HEK293 (cell line): ENCODE measurements around the gene ARPC5L.

ENCODE experiments used
- BCL11A ChIP-seq: fragments of 450-650 bp; formaldehyde crosslinking; IDR thresholded peaks from 2 replicates; pipeline ENCODE4 v1.5.1; 2016; ENCODE audit warnings: low read depth, missing biosample characterization, missing genetic modification characterization
- GLIS1 ChIP-seq: fragments of 450-650 bp; formaldehyde crosslinking; IDR thresholded peaks from 2 replicates; pipeline ENCODE4 v1.5.1; 2016; ENCODE audit warnings: missing biosample characterization, missing genetic modification characterization
- MEIS1 ChIP-seq: sonication (generic); formaldehyde crosslinking; IDR thresholded peaks from 2 replicates; pipeline ENCODE4 v1.8.1; 2022; ENCODE audit warnings: missing genetic modification reagents, mild to moderate bottlenecking, borderline replicate concordance
- OSR2 ChIP-seq: fragments of 450-650 bp; formaldehyde crosslinking; IDR thresholded peaks from 2 replicates; pipeline ENCODE4 v1.5.1; 2016; ENCODE audit warnings: missing biosample characterization, missing genetic modification characterization
- WT1 ChIP-seq: fragments of 450-650 bp; formaldehyde crosslinking; IDR thresholded peaks from 2 replicates; pipeline ENCODE4 v1.5.1; 2016; ENCODE audit warnings: missing biosample characterization, missing genetic modification characterization
- ZBTB21 ChIP-seq: fragments of 450-650 bp; formaldehyde crosslinking; IDR thresholded peaks from 2 replicates; pipeline ENCODE4 v1.5.1; 2017; ENCODE audit warnings: missing biosample characterization, missing genetic modification characterization
- ZNF112 ChIP-seq: fragments of 450-650 bp; formaldehyde crosslinking; IDR thresholded peaks from 2 replicates; pipeline ENCODE4 v1.5.0; 2017; ENCODE audit warnings: missing biosample characterization, missing genetic modification characterization
- ZNF19 ChIP-seq: fragments of 450-650 bp; formaldehyde crosslinking; IDR thresholded peaks from 2 replicates; pipeline ENCODE4; 2016; ENCODE audit warnings: missing biosample characterization, missing genetic modification characterization, low read depth
- ZNF214 ChIP-seq: fragments of 450-650 bp; formaldehyde crosslinking; IDR thresholded peaks from 2 replicates; pipeline ENCODE4 v1.5.1; 2017; ENCODE audit warnings: missing biosample characterization, mild to moderate bottlenecking, missing genetic modification characterization, borderline replicate concordance
- ZNF341 ChIP-seq: fragments of 450-650 bp; formaldehyde crosslinking; IDR thresholded peaks from 2 replicates; pipeline ENCODE4; 2016; ENCODE audit warnings: low read depth, missing biosample characterization, missing genetic modification characterization
- ZNF561 ChIP-seq: fragments of 450-650 bp; IDR thresholded peaks from 2 replicates; pipeline ENCODE4 v1.5.1; 2018; ENCODE audit warnings: missing biosample characterization, missing genetic modification characterization, borderline replicate concordance
- ZNF677 ChIP-seq: fragments of 450-650 bp; IDR thresholded peaks from 2 replicates; pipeline ENCODE4 v1.5.0; 2018; ENCODE audit warnings: missing biosample characterization, mild to moderate bottlenecking, missing genetic modification characterization, moderate library complexity
- ZNF76 ChIP-seq: fragments of 450-650 bp; formaldehyde crosslinking; IDR thresholded peaks from 2 replicates; pipeline ENCODE4; 2016; ENCODE audit warnings: low read depth, missing biosample characterization, missing genetic modification characterization, borderline replicate concordance
- ZXDB ChIP-seq: fragments of 450-650 bp; formaldehyde crosslinking; IDR thresholded peaks from 2 replicates; pipeline ENCODE4 v1.5.1; 2016; ENCODE audit warnings: missing biosample characterization, missing genetic modification characterization
- TF ChIP-seq, protein P1 (sequence below): fragments of 450-650 bp; formaldehyde crosslinking; IDR thresholded peaks from 2 replicates; pipeline ENCODE4 v1.5.1; 2017; ENCODE audit warnings: missing biosample characterization, missing genetic modification characterization
- TF ChIP-seq, protein P2 (sequence below): IDR thresholded peaks from 2 replicates; pipeline ENCODE4 v1.6.1; 2011; ENCODE audit warnings: mild to moderate bottlenecking, low read depth, low read length, borderline replicate concordance
- TF ChIP-seq, protein P3 (sequence below): fragments of 450-650 bp; formaldehyde crosslinking; IDR thresholded peaks from 2 replicates; pipeline ENCODE4 v1.5.1; 2016; ENCODE audit warnings: missing biosample characterization, missing genetic modification characterization
- TF ChIP-seq, protein P4 (sequence below): fragments of 450-650 bp; formaldehyde crosslinking; IDR thresholded peaks from 2 replicates; pipeline ENCODE4 v1.5.1; 2017; ENCODE audit warnings: missing biosample characterization, mild to moderate bottlenecking, missing genetic modification characterization, moderate library complexity
- TF ChIP-seq, protein P5 (sequence below): fragments of 450-650 bp; formaldehyde crosslinking; conservative IDR thresholded peaks from 2 replicates; pipeline ENCODE4 v1.5.1; 2016; ENCODE audit warnings: low read depth, missing biosample characterization, missing genetic modification characterization
- TF ChIP-seq, protein P6 (sequence below): fragments of 450-650 bp; formaldehyde crosslinking; IDR thresholded peaks from 2 replicates; pipeline ENCODE4 v1.5.1; 2016; ENCODE audit warnings: missing biosample characterization, missing genetic modification characterization
- TF ChIP-seq, protein P7 (sequence below): fragments of 450-650 bp; formaldehyde crosslinking; IDR thresholded peaks from 2 replicates; pipeline ENCODE4 v1.5.1; 2016; ENCODE audit warnings: missing biosample characterization, missing genetic modification characterization

ARPC5L gene

DNA sequence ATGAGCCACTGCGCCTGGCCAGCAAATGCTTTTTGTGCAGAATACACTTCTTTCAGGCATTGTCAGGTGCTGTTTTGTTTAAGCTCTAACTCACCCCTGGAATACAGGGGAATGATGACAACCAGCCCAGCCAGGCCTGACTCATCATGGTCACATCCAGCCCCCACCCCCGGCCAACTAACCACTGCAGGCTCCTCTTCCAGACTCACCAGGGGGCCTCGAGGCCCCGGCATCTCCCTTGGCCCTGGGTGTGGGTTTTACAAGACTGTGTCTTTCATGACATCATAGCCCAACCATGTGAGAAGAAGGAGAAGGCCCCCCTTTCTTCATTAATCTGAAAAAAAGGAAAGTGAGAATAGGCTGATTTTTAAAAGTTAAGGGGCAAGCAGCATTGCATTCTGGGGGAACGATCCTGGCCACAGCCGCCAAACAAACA, 49.5 kb upstream of the ARPC5L start (continued):
- TF ChIP-seq ZBTB21: peak; percentile 86
- TF ChIP-seq ZNF214 (tag by site-specific recombination): no peak
- 0 out of 2 replicates have a peak, but pooled peaks have one; percentile 47 for TF ChIP-seq ZXDB (tag by site-specific recombination)
- TF ChIP-seq, protein P1, sequence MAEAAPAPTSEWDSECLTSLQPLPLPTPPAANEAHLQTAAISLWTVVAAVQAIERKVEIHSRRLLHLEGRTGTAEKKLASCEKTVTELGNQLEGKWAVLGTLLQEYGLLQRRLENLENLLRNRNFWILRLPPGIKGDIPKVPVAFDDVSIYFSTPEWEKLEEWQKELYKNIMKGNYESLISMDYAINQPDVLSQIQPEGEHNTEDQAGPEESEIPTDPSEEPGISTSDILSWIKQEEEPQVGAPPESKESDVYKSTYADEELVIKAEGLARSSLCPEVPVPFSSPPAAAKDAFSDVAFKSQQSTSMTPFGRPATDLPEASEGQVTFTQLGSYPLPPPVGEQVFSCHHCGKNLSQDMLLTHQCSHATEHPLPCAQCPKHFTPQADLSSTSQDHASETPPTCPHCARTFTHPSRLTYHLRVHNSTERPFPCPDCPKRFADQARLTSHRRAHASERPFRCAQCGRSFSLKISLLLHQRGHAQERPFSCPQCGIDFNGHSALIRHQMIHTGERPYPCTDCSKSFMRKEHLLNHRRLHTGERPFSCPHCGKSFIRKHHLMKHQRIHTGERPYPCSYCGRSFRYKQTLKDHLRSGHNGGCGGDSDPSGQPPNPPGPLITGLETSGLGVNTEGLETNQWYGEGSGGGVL: peak; percentile 51; the same call in 1 of the 2 replicates
- peak; percentile 59; the same call in 1 of the 2 replicates for TF ChIP-seq ZNF76
- TF ChIP-seq, protein P2, sequence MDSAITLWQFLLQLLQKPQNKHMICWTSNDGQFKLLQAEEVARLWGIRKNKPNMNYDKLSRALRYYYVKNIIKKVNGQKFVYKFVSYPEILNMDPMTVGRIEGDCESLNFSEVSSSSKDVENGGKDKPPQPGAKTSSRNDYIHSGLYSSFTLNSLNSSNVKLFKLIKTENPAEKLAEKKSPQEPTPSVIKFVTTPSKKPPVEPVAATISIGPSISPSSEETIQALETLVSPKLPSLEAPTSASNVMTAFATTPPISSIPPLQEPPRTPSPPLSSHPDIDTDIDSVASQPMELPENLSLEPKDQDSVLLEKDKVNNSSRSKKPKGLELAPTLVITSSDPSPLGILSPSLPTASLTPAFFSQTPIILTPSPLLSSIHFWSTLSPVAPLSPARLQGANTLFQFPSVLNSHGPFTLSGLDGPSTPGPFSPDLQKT: no peak
- peak; percentile 52; the same call in 1 of the 2 replicates for TF ChIP-seq WT1 (tag by site-specific recombination)
- TF ChIP-seq, protein P3, sequence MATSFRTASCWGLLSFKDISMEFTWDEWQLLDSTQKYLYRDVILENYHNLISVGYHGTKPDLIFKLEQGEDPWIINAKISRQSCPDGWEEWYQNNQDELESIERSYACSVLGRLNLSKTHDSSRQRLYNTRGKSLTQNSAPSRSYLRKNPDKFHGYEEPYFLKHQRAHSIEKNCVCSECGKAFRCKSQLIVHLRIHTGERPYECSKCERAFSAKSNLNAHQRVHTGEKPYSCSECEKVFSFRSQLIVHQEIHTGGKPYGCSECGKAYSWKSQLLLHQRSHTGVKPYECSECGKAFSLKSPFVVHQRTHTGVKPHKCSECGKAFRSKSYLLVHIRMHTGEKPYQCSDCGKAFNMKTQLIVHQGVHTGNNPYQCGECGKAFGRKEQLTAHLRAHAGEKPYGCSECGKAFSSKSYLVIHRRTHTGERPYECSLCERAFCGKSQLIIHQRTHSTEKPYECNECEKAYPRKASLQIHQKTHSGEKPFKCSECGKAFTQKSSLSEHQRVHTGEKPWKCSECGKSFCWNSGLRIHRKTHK (tag by site-specific recombination): no peak
- TF ChIP-seq, protein P4, sequence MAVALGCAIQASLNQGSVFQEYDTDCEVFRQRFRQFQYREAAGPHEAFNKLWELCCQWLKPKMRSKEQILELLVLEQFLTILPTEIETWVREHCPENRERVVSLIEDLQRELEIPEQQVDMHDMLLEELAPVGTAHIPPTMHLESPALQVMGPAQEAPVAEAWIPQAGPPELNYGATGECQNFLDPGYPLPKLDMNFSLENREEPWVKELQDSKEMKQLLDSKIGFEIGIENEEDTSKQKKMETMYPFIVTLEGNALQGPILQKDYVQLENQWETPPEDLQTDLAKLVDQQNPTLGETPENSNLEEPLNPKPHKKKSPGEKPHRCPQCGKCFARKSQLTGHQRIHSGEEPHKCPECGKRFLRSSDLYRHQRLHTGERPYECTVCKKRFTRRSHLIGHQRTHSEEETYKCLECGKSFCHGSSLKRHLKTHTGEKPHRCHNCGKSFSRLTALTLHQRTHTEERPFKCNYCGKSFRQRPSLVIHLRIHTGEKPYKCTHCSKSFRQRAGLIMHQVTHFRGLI (tag by site-specific recombination): peak; percentile 72; the same call in 1 of the 2 replicates
- no peak for TF ChIP-seq ZNF677 (tag by site-specific recombination)
- no peak for TF ChIP-seq BCL11A
- no peak for TF ChIP-seq ZNF19
- no peak for TF ChIP-seq ZNF341
- TF ChIP-seq GLIS1 (tag by site-specific recombination): peak; percentile 88
- peak; percentile 9; the same call in 1 of the 2 replicates for TF ChIP-seq OSR2 (tag by site-specific recombination)
- TF ChIP-seq, protein P5, sequence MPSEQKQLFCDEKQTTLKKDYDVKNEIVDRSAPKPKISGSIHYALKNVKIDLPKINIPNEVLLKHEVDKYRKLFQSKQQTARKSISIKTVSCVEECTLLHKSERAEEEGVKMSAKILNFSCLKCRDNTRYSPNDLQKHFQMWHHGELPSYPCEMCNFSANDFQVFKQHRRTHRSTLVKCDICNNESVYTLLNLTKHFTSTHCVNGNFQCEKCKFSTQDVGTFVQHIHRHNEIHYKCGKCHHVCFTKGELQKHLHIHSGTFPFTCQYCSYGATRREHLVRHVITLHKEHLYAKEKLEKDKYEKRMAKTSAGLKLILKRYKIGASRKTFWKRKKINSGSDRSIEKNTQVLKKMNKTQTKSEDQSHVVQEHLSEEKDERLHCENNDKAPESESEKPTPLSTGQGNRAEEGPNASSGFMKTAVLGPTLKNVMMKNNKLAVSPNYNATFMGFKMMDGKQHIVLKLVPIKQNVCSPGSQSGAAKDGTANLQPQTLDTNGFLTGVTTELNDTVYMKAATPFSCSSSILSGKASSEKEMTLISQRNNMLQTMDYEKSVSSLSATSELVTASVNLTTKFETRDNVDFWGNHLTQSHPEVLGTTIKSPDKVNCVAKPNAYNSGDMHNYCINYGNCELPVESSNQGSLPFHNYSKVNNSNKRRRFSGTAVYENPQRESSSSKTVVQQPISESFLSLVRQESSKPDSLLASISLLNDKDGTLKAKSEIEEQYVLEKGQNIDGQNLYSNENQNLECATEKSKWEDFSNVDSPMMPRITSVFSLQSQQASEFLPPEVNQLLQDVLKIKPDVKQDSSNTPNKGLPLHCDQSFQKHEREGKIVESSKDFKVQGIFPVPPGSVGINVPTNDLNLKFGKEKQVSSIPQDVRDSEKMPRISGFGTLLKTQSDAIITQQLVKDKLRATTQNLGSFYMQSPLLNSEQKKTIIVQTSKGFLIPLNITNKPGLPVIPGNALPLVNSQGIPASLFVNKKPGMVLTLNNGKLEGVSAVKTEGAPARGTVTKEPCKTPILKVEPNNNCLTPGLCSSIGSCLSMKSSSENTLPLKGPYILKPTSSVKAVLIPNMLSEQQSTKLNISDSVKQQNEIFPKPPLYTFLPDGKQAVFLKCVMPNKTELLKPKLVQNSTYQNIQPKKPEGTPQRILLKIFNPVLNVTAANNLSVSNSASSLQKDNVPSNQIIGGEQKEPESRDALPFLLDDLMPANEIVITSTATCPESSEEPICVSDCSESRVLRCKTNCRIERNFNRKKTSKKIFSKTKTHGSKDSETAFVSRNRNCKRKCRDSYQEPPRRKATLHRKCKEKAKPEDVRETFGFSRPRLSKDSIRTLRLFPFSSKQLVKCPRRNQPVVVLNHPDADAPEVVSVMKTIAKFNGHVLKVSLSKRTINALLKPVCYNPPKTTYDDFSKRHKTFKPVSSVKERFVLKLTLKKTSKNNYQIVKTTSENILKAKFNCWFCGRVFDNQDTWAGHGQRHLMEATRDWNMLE (tag by site-specific recombination): no peak
- TF ChIP-seq, protein P6, sequence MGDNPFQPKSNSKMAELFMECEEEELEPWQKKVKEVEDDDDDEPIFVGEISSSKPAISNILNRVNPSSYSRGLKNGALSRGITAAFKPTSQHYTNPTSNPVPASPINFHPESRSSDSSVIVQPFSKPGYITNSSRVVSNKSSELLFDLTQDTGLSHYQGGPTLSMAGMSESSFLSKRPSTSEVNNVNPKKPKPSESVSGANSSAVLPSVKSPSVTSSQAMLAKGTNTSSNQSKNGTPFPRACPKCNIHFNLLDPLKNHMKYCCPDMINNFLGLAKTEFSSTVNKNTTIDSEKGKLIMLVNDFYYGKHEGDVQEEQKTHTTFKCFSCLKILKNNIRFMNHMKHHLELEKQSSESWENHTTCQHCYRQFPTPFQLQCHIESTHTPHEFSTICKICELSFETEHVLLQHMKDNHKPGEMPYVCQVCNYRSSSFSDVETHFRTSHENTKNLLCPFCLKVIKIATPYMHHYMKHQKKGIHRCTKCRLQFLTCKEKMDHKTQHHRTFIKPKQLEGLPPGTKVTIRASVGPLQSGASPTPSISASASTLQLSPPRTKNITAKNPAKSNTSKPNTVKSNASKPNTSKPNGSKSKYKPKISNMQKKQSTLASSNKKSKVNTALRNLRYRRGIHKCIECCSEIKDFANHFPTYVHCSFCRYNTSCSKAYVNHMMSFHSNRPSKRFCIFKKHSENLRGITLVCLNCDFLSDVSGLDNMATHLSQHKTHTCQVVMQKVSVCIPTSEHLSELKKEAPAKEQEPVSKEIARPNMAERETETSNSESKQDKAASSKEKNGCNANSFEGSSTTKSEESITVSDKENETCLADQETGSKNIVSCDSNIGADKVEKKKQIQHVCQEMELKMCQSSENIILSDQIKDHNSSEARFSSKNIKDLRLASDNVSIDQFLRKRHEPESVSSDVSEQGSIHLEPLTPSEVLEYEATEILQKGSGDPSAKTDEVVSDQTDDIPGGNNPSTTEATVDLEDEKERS (tag by site-specific recombination): no peak
- no peak for TF ChIP-seq MEIS1 (CRISPR knock-in tag)
- TF ChIP-seq, protein P7, sequence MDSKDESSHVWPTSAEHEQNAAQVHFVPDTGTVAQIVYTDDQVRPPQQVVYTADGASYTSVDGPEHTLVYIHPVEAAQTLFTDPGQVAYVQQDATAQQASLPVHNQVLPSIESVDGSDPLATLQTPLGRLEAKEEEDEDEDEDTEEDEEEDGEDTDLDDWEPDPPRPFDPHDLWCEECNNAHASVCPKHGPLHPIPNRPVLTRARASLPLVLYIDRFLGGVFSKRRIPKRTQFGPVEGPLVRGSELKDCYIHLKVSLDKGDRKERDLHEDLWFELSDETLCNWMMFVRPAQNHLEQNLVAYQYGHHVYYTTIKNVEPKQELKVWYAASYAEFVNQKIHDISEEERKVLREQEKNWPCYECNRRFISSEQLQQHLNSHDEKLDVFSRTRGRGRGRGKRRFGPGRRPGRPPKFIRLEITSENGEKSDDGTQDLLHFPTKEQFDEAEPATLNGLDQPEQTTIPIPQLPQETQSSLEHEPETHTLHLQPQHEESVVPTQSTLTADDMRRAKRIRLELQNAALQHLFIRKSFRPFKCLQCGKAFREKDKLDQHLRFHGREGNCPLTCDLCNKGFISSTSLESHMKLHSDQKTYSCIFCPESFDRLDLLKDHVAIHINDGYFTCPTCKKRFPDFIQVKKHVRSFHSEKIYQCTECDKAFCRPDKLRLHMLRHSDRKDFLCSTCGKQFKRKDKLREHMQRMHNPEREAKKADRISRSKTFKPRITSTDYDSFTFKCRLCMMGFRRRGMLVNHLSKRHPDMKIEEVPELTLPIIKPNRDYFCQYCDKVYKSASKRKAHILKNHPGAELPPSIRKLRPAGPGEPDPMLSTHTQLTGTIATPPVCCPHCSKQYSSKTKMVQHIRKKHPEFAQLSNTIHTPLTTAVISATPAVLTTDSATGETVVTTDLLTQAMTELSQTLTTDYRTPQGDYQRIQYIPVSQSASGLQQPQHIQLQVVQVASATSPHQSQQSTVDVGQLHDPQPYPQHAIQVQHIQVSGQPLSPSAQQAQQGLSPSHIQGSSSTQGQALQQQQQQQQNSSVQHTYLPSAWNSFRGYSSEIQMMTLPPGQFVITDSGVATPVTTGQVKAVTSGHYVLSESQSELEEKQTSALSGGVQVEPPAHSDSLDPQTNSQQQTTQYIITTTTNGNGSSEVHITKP (tag by site-specific recombination): peak; percentile 88
- TF ChIP-seq ZNF561 (tag by site-specific recombination): peak; percentile 72; the same call in 1 of the 2 replicates
- TF ChIP-seq ZNF112 (tag by site-specific recombination): no peak
